Ascending aorta (tissue), 2 donors: Measurements from ENCODE around the gene ARHGAP40. TPM values are rescaled to one million over a fixed set of nuclear protein-coding genes. Genes with fewer than 3 reads are reported as not detected.

Experiments used
- DNase-seq, 2 donors: peaks; one replicate each; pipeline ENCODE4 v3.0.0-alpha.2; 2019; ENCODE audit warnings: low spot score in 2 of 2
- H3K27ac ChIP-seq, 2 donors: fragments of 200-600 bp; sonication (generic); one replicate each; pipeline ENCODE4 v1.5.1; 2016 to 2017; ENCODE audit warnings: mild to moderate bottlenecking in 1 of 2
- H3K27me3 ChIP-seq: fragments of 200-600 bp; sonication (generic); one replicate; pipeline ENCODE4 v1.5.1; 2017
- H3K36me3 ChIP-seq, 2 donors: fragments of 200-600 bp; sonication (generic); one replicate each; pipeline ENCODE4 v1.5.1; 2016
- H3K4me1 ChIP-seq, 2 donors: fragments of 200-600 bp; sonication (generic); one replicate each; pipeline ENCODE4 v1.5.1; 2016 to 2017; ENCODE audit warnings: mild to moderate bottlenecking in 1 of 2
- H3K4me3 ChIP-seq, 2 donors: fragments of 200-600 bp; sonication (generic); one replicate each; pipeline ENCODE4 v1.5.1; 2016 to 2017; ENCODE audit warnings: mild to moderate bottlenecking in 1 of 2
- H3K9me3 ChIP-seq, 2 donors: fragments of 200-600 bp; sonication (generic); one replicate each; pipeline ENCODE4 v1.5.1; 2016
- intact Hi-C: fragments of 100-400 bp; cut with DNase I; formaldehyde crosslinking; loops from one replicate; pipeline ENCODE4 v1.15.1; 2023
- total RNA-seq: library from RNA; depleted of rRNA; stranded (reverse); fragments of >200 nt; gene quantifications from one replicate; pipeline ENCODE4 v1.1.0, GENCODE V29; 2016
- TF ChIP-seq, protein P1 (sequence below), 3 experiments: fragments of 200-600 bp in 2 of 3; fragments of 450-650 bp in 1 of 3; sonication (generic) in 2 of 3; IDR thresholded peaks; one replicate each; pipeline ENCODE4 v1.5.1; 2016 to 2019; ENCODE audit warnings: antibody characterized with exemption in 3 of 3, mild to moderate bottlenecking in 1 of 3, moderate library complexity in 1 of 3

The ARHGAP40 gene
- total RNA-seq, 1 donor from 2014 or later = not detected

- Histone ChIP-seq H3K9me3 (no peaks in the 10 kb centered on the region), H3K27me3 (no peaks in the 10 kb centered on the region), H3K4me3 (no peak overlapping the region), H3K27ac (no peak overlapping the region), H3K4me1 (no peaks in the 10 kb centered on the region), H3K36me3 (no peaks in the 10 kb centered on the region)
- TF ChIP-seq, protein P1, sequence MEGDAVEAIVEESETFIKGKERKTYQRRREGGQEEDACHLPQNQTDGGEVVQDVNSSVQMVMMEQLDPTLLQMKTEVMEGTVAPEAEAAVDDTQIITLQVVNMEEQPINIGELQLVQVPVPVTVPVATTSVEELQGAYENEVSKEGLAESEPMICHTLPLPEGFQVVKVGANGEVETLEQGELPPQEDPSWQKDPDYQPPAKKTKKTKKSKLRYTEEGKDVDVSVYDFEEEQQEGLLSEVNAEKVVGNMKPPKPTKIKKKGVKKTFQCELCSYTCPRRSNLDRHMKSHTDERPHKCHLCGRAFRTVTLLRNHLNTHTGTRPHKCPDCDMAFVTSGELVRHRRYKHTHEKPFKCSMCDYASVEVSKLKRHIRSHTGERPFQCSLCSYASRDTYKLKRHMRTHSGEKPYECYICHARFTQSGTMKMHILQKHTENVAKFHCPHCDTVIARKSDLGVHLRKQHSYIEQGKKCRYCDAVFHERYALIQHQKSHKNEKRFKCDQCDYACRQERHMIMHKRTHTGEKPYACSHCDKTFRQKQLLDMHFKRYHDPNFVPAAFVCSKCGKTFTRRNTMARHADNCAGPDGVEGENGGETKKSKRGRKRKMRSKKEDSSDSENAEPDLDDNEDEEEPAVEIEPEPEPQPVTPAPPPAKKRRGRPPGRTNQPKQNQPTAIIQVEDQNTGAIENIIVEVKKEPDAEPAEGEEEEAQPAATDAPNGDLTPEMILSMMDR (IDR thresholded peaks at IDR 0.05) = no peak
- no peak for DNase-seq
- intact Hi-C loops = no loop called here
Observed at GRCh38 chr20:38629979-38630378, 28.4 kb downstream of the ARHGAP40 start.

GRCh38 chr20:38630727-38631126 lies 29.1 kb downstream of the ARHGAP40 start:
- DNase-seq = no peak
- Histone ChIP-seq H3K27me3 (no peaks in the 10 kb centered on the region), H3K27ac (no peak overlapping the region), H3K4me1 (no peaks in the 10 kb centered on the region), H3K9me3 (no peaks in the 10 kb centered on the region), H3K36me3 (no peaks in the 10 kb centered on the region), H3K4me3 (no peak overlapping the region)
- intact Hi-C loops = no loop called here
- TF ChIP-seq, protein P1 (IDR thresholded peaks at IDR 0.05) = no peak

GRCh38 chr20:38631155-38632022 lies 29.8 kb downstream of the ARHGAP40 start:
- Histone ChIP-seq H3K9me3 (no peaks in the 10 kb centered on the region), H3K36me3 (no peaks in the 10 kb centered on the region), H3K4me3 (no peak overlapping the region), H3K4me1 (no peaks in the 10 kb centered on the region), H3K27ac (no peak overlapping the region), H3K27me3 (no peaks in the 10 kb centered on the region)
- TF ChIP-seq, protein P1 (IDR thresholded peaks at IDR 0.05) = no peak
- no peak for DNase-seq
- intact Hi-C loops = no loop called here

DNA sequence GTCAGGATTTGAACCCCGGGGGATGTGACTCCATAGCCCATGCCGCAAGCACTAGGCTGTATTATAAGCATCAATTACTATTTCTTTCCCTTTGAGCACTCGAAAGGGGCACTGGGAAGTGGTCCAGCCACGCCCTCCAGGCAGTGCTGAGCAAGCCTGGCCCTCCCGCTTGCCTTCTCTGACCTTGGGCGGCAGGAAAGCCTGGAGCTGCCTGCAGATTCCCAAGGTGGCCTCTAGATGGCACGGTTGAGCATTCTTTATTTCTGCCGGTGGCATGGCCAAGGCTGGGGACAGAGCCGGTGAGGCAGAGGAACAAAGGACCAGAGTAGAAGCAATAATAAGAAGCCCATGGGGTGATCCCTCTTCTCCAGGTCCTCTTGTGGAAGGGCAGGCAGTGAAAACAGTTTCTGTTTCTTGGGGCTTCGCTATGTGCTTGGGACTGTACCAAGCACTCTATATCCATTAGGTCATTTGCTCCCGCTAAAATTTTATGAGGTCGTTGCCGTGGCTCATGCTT lies 32.0 kb downstream of the ARHGAP40 start:
- no peak overlapping the region for H3K4me3 ChIP-seq
- no peaks in the 10 kb centered on the region for H3K4me1 ChIP-seq
- no peak for DNase-seq
- H3K9me3 ChIP-seq = no peaks in the 10 kb centered on the region
- H3K36me3 ChIP-seq = no peaks in the 10 kb centered on the region
- no peak overlapping the region for H3K27ac ChIP-seq
- TF ChIP-seq, protein P1 (IDR thresholded peaks at IDR 0.05) = peak in 2 of 3 experiments; percentile 82 to 83
- no peaks in the 10 kb centered on the region for H3K27me3 ChIP-seq
- intact Hi-C loops = no loop called here

GRCh38 chr20:38635721-38636288 lies 34.2 kb downstream of the ARHGAP40 start:
- no peak overlapping the region for H3K4me3 ChIP-seq
- no peaks in the 10 kb centered on the region for H3K9me3 ChIP-seq
- no peak overlapping the region for H3K27ac ChIP-seq
- H3K36me3 ChIP-seq = no peaks in the 10 kb centered on the region
- intact Hi-C loops = no loop called here
- TF ChIP-seq, protein P1 (IDR thresholded peaks at IDR 0.05) = no peak
- H3K4me1 ChIP-seq = no peaks in the 10 kb centered on the region
- DNase-seq = no peak
- no peaks in the 10 kb centered on the region for H3K27me3 ChIP-seq
